Measurements from ENCODE around the gene IL15RA. TPM values are rescaled to one million over a fixed set of nuclear protein-coding genes. Genes with fewer than 3 reads are reported as not detected.

Gene IL15RA
- total and polyA plus RNA-seq, 2 of the 8 experiments (the other 6 are each of a cell fraction or from before 2014, with no cell fraction given), result 1.3 to 1.4 TPM

GRCh38 chr10:5953676-5954075, 23.7 kb downstream of the IL15RA start:
- H3K14ac ChIP-seq (ENCODE audit: insufficient read length), result no peak overlapping the region
- H3K4me2 ChIP-seq (ENCODE audit: insufficient read depth in 1 of 2, low read depth in 2 of 2, low read length in 2 of 2), result no peak overlapping the region
- H4K20me1 ChIP-seq (replicated peaks in 1 of 2; ENCODE audit: control insufficient read depth in 1 of 2, insufficient read depth in 2 of 2, low read length in 2 of 2), result no peaks in the 10 kb centered on the region
- no peak overlapping the region for H3K56ac ChIP-seq (replicated peaks; ENCODE audit: insufficient read length, low read depth, low read length)
- no peaks in the 10 kb centered on the region for H3K9me3 ChIP-seq (ENCODE audit: insufficient read depth in 2 of 2, low read depth in 1 of 2, low read length in 1 of 2)
- H2BK15ac ChIP-seq (ENCODE audit: low read length), result no peak overlapping the region
- no peak overlapping the region for H3K27ac ChIP-seq (ENCODE audit: low read depth, low read length)
- no peaks in the 10 kb centered on the region for H3K79me1 ChIP-seq (ENCODE audit: low read depth, low read length)
- H3K4me3 ChIP-seq (ENCODE audit: extremely low read depth in 1 of 4, insufficient read depth in 2 of 4, low read depth in 3 of 4, low read length in 4 of 4), result no peak overlapping the region
- H2BK120ac ChIP-seq (replicated peaks; ENCODE audit: low read depth, low read length), result no peak overlapping the region
- H2AK5ac ChIP-seq (ENCODE audit: low read depth, low read length), result no peak overlapping the region
- WGBS, 2 experiments (ENCODE audit: extremely low coverage in 1 of 2, insufficient coverage in 1 of 2, insufficient read length in 1 of 2, insufficient replicate concordance in 2 of 2, low coverage in 1 of 2, low lambda C conversion rate in 2 of 2, missing lambda C conversion rate in 1 of 2), result 86% methylated on average over 5 of the region's 5 CpGs; no CpG with 5 or more reads in 1 of the 2 experiments
- H2BK12ac ChIP-seq (ENCODE audit: low read depth, low read length), result no peak overlapping the region
- H3K36me3 ChIP-seq (ENCODE audit: control insufficient read depth in 2 of 4, insufficient read depth in 4 of 4, low read length in 3 of 4), result no peaks in the 10 kb centered on the region
- no peak overlapping the region for H4K91ac ChIP-seq (replicated peaks; ENCODE audit: insufficient read length, low read length)
- no peak for FAIRE-seq
- H3K27me3 ChIP-seq (replicated peaks in 1 of 4; ENCODE audit: control insufficient read depth in 3 of 4, extremely low read depth in 1 of 4, insufficient read depth in 3 of 4, low read length in 3 of 4), result no peaks in the 10 kb centered on the region
- H3K18ac ChIP-seq (ENCODE audit: extremely low read depth, low read length), result no peak overlapping the region
- H4K8ac ChIP-seq (ENCODE audit: extremely low read depth, insufficient read depth, low read length), result no peak overlapping the region
- DNase-seq (ENCODE audit: low read depth in 1 of 2, low spot score in 2 of 2), result no peak
- H2BK5ac ChIP-seq (ENCODE audit: low read depth, low read length), result no peak overlapping the region
- H3K9ac ChIP-seq (replicated peaks in 1 of 4; ENCODE audit: extremely low read depth in 1 of 4, low read depth in 3 of 4, low read length in 3 of 4), result no peak overlapping the region
- peaks cover 0 to 3% (median 0%) of the 10 kb centered on the region in 4 experiments; a peak in 2 of 7 replicates for H3K4me1 ChIP-seq (replicated peaks in 1 of 4; ENCODE audit: control insufficient read depth in 3 of 4, insufficient read depth in 4 of 4, low read length in 3 of 4)
- no peak overlapping the region for H3K4ac ChIP-seq (replicated peaks; ENCODE audit: insufficient read length, low read depth, low read length)
- H2AFZ ChIP-seq (ENCODE audit: low read length), result no peak overlapping the region
- no peaks in the 10 kb centered on the region for H3K23me2 ChIP-seq (ENCODE audit: low read depth, low read length)
- ChIA-PET POLR2A (ENCODE audit: partially characterized antibody) (no interaction called here), CTCF (ENCODE audit: partially characterized antibody) (interaction anchor here (0.7 to 1.4 kb wide), 4 partner anchors 95 to 462 kb away, joined by 4 to 6 read pairs (median 4); no protein-coding TSS in a partner anchor)
- no peak overlapping the region for H2BK20ac ChIP-seq (ENCODE audit: low read length)
- no peak overlapping the region for H4K5ac ChIP-seq (ENCODE audit: insufficient read length, low read depth, low read length)
- H3K23ac ChIP-seq (ENCODE audit: insufficient read length), result no peak overlapping the region
- H3K79me2 ChIP-seq (ENCODE audit: control insufficient read depth in 1 of 2, insufficient read depth in 2 of 2, low read length in 2 of 2), result no peaks in the 10 kb centered on the region
- no peak for TF ChIP-seq SIN3A (conservative IDR thresholded peaks at IDR 0.05 in 1 of 2, IDR thresholded peaks at IDR 0.05 in 1 of 2; ENCODE audit: low read depth in 1 of 2, low read length in 2 of 2)
- no peak for TF ChIP-seq TAF7 (optimal IDR thresholded peaks at IDR 0.05; ENCODE audit: borderline replicate concordance, low read depth, low read length)
- TF ChIP-seq POU5F1 (IDR thresholded peaks at IDR 0.05; ENCODE audit: low read depth, low read length), result no peak
- no peak for TF ChIP-seq POLR2A (IDR thresholded peaks at IDR 0.05; ENCODE audit: control extremely low read depth in 1 of 2, low read depth in 2 of 2, low read length in 2 of 2)
- no peak for TF ChIP-seq KDM1A (IDR thresholded peaks at IDR 0.05; ENCODE audit: borderline replicate concordance, low read length)
- no peak for TF ChIP-seq ATF3 (IDR thresholded peaks at IDR 0.05; ENCODE audit: insufficient read depth, low read depth, low read length)
- TF ChIP-seq RNF2 (IDR thresholded peaks at IDR 0.05; ENCODE audit: borderline replicate concordance, low read depth, low read length, missing control alignments, poor library complexity, severe bottlenecking), result no peak
- no peak for TF ChIP-seq CHD2 (IDR thresholded peaks at IDR 0.05; ENCODE audit: low read length)
- TF ChIP-seq NANOG (IDR thresholded peaks at IDR 0.05; ENCODE audit: insufficient read depth, low read depth, low read length, poor library complexity, severe bottlenecking), result no peak
- no peak for TF ChIP-seq SUZ12 (IDR thresholded peaks at IDR 0.05; ENCODE audit: low read length)
- TF ChIP-seq RFX5 (IDR thresholded peaks at IDR 0.05; ENCODE audit: borderline replicate concordance, low read depth, low read length), result no peak
- TF ChIP-seq CBX8 (IDR thresholded peaks at IDR 0.05; ENCODE audit: borderline replicate concordance, low read depth, low read length), result no peak
- TF ChIP-seq PHF8 (conservative IDR thresholded peaks at IDR 0.05; ENCODE audit: low read depth, low read length), result no peak
